GM21381 (cell line): ENCODE measurements around the gene PSMF1.
"Not testable (repeated sequence)": the region's sequence is repeated elsewhere in the genome, so short reads cannot be mapped to it uniquely, and the experiment has no call there.

Source experiments
- ATAC-seq: cut with Tn5 transposase; IDR thresholded peaks from one replicate; pipeline ENCODE4 v1.9.1; 2021; ENCODE audit warnings: mild to moderate bottlenecking, moderate library complexity; ENCODE audit not compliant: unreplicated experiment

PSMF1 gene

DNA sequence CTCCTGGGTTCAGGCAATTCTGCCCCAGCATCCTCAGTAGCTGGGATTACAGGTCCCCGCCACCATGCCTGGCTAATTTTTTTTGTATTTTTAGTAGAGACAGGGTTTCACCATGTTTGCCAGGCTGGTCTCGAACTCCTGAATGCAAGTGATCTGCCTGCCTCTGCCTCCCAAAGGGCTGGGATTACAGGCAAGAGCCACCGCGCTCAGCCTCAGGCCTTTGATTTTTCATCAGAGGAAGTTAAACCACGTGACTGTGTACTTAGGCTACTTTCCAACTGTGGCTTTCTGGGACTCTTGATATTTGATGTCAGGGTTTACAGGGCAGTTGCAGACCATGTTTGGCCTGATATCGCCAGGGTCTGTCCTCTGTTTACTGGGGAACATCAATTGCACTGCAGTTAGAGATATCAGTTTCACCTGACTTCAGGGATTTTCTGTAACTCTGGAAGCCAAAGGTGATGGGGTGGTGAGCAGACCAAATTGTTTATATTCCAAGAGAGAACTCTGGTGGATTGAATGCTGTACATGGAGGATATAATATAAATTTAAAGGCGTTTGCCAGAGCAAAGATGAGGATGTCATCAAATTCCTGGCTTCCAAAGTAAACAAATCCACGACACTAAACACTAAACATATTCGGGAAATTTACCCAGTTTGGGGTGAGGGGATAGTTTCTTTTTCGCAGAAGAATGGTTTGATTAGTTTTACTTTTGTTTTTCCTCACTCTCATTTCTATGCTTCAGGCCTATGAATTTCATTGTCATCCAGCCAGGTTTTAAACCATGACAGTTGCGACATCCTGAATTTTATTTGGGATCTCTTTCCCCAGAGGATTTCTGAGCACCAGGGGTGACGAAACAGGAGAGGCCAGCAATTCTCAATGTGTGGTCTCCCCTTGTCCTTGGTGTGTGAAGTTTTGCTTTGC, 4.2 kb downstream of the PSMF1 start:
- no peak for ATAC-seq

GRCh38 chr20:1123666-1124065, 5.3 kb downstream of the PSMF1 start:
- ATAC-seq, result no peak

GRCh38 chr20:1124421-1124820, 6.0 kb downstream of the PSMF1 start:
- no peak for ATAC-seq

GRCh38 chr20:1125277-1125676, 6.9 kb downstream of the PSMF1 start:
- ATAC-seq, result no peak

DNA sequence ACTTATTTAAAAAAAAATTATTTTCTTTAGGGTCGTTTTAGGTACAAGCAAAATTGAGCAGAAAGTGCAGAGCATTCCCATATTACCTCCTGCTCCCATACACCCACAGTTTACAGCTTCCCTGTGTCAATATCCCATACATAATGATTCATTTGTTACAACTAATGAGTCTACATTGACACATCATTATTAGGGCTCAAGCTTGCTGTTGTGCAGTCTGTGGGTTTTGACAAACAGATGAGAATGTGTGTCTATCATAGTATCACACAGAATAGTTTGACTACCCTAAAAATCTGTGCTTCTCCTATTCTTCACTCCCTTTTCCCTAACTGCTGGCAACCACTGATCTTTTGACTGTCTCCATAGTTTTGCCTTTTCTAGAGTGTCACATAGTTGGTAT, 9.4 kb downstream of the PSMF1 start:
- ATAC-seq, result no peak

DNA sequence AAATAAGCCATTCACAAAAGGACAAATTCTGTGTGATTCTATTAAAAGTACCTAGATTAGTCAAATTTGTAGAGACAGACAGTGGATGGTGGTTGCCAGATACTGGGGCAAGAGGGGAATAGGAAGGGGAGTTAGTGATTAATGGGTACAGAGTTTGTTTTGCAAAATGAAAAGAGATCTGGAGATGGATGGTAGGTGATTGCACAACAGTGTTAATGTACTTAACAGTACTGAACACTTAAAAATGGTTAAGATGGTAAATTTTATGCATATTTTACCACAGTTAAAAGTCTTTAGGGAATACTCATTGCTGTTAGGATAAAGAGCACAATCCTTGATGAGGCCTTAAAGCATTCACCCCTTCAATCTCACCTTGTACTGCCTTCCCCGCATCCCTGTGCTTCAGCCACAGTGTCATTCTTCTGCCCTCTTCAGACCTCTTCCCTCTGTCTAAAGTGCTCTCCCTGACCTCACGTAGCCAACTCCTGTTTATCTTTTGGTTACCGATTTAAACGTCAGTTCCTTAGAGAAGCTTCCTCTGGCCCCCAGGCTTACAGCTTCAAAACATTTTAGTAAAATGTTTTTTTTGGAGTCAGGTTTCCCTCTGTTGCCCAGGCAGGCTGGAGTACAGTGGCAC, 11.8 kb downstream of the PSMF1 start:
- ATAC-seq, result no peak

- no peak for ATAC-seq
Measured at GRCh38 chr20:1130847-1131246, 12.4 kb downstream of the PSMF1 start.

GRCh38 chr20:1131354-1131753, 13.0 kb downstream of the PSMF1 start:
- ATAC-seq, result no peak

DNA sequence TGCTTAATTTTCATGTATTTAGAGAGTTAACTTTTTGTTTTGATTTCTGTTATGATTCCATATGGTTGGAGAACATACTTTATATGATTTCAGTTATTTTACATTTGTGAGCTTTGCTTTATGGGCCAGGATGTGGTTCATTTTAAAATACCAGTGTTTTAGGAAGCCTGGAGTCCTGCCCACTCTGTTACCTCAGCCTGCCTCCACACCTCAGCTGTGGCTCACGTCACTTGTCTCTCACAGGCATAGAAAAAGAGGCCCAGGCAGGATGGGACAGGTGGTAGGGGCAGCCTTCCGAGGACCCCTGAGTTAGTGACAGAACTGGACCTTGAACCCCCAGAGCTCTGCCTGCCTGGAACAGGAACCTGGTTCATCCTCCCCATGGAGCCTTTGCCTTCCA, 16.0 kb downstream of the PSMF1 start:
- ATAC-seq, result no peak

GRCh38 chr20:1134836-1135235, 16.4 kb downstream of the PSMF1 start:
- ATAC-seq, result no peak

DNA sequence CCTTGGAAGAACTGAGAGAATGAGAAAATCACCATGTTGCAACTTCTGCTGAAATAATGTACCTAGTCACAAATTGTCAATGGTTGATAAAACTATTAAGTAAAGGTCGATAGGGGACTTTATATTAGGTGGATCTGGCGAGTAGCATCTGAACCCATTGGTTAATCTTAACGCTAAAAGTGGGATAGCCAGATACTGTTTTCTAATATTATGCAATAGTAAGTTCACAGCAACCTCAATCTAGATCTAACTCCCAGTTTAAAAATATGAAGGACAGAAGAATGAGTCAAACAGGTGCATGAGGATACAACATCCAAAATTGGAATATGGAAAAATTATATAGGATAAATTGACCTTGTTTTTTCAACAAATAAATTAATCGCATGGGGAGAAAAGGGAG, 18.8 kb downstream of the PSMF1 start:
- no peak for ATAC-seq

DNA sequence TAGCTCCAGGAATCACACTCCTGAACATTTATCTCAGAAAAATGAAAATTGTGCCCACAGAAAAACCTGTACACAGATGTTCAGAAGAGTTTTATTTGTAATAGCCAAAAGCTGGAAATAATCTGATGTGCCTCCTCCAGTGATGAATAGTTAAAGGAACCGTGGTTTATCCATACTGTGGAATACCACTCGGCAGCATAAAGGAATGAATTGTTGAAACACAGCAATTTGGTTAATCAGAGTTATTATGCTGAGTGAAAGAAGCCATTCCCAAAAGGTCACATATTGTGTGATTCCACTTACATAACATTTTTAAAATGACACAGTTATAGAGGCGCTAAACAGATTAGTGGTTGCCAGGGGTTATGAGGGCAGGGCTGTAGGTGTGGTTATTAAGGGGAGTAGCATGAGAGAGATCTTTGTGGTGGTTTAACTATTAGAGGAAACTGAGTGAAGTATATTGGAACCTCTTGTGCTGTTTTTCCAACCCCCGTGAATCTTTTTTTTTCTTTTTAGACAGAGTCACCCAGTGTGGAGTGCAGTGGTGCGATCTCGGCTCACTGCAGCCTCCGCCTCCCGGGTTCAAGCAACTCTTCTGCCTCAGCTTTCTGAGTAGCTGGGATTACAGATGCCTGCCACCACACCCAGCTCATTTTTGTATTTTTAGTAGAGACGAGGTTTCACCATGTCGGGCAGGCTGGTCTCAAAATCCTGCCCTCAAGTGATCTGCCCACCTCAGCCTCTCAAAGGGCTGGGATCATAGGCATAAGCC, 26.2 kb downstream of the PSMF1 start:
- ATAC-seq, result no peak

- ATAC-seq, result no peak
Measured at GRCh38 chr20:1146957-1147356, 28.6 kb downstream of the PSMF1 start.

GRCh38 chr20:1149812-1150211, 31.4 kb downstream of the PSMF1 start:
- not testable (repeated sequence) for ATAC-seq

DNA sequence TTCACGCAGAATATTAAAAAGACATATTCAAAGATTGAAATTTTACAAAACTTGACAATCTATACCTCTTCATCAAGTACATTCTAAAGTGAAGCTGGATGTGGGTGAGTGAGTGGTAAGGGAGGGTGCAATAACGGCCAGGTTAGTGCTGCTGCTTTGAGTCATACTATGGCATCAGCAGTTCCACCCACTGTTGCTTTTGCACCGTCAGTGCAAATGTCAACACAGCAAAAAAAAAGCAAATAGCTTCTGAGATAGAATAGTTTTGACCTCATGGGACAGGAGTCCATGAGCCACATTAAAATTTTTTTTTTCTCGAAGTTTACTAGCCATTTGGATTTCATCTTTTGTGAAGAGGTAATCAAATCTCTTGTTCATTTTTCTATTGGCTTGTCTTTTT, 31.8 kb downstream of the PSMF1 start:
- no peak for ATAC-seq

GRCh38 chr20:1150968-1151367, 32.6 kb downstream of the PSMF1 start:
- ATAC-seq, result no peak

DNA sequence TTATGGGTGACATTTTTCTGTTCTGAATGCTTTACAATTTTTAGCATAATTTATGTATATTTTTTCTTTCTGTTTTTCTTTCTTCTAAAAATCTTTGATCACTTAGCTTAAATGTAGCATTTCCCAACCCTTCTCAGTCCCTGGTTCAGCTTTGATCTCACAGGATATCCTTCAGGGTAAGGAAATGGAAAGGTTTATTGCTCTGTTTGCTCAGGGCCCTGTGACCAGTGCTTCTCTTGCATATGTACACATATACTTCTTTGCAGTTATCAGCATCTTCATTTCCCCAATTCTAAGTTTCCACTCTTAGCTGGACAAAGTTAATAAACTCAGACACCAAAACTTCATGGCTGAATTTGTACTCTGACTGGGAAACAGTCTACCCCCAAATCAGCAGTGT, 35.8 kb downstream of the PSMF1 start:
- ATAC-seq, result no peak

GRCh38 chr20:1154691-1155090, 36.3 kb downstream of the PSMF1 start:
- ATAC-seq, result no peak

GRCh38 chr20:1155342-1155741, 36.9 kb downstream of the PSMF1 start:
- no peak for ATAC-seq

DNA sequence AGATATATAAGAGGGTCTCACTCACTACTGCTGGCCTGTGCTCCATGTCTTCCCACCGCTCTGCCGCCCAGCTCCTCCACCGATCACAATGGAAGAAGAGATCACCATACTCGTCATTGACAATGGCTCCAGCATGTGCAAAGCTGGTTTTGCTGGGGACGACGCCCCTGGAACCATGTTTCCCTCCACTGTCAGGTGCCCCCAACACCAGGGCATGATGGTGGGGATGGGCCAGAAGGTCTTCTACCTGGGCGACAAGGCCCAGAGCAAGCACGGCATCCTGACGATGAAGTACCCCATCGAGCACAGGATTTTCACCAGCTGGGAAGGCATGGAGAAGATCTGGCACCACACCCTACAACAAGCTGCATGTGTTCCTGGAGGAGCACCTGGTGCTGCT, 42.1 kb downstream of the PSMF1 start:
- no peak for ATAC-seq

- ATAC-seq, result no peak
Measured at GRCh38 chr20:1160991-1161390, 42.6 kb downstream of the PSMF1 start.

GRCh38 chr20:1163105-1163504, 44.7 kb downstream of the PSMF1 start:
- no peak for ATAC-seq
